Vagina (tissue), 2 donors: Measurements from ENCODE around the gene KCNJ10. TPM values are rescaled to one million over a fixed set of nuclear protein-coding genes. Genes with fewer than 3 reads are reported as not detected.

Experiments
- DNase-seq, 2 donors: peaks; one replicate each; pipeline ENCODE4 v3.0.0-alpha.2; 2017; ENCODE audit errors: extremely low spot score in 2 of 2
- H3K27ac ChIP-seq: fragments of 200-600 bp; sonication (generic); one replicate; pipeline ENCODE4 v1.5.1; 2019
- H3K27me3 ChIP-seq: fragments of 200-600 bp; sonication (generic); one replicate; pipeline ENCODE4 v1.5.1; 2019
- H3K36me3 ChIP-seq, 2 donors: fragments of 200-600 bp; sonication (generic); one replicate each; pipeline ENCODE4 v1.5.1; 2017 to 2019
- H3K4me1 ChIP-seq: fragments of 200-600 bp; sonication (generic); one replicate; pipeline ENCODE4 v1.5.1; 2019
- H3K4me3 ChIP-seq, 2 donors: fragments of 200-600 bp; sonication (generic); 1 replicate in 1 of 2; 2 replicates in 1 of 2; pipeline ENCODE4 v1.5.1; 2016 to 2019
- H3K9me3 ChIP-seq: fragments of 200-600 bp; sonication (generic); one replicate; pipeline ENCODE4 v1.5.1; 2019
- CTCF ChIP-seq, 3 experiments: fragments of 450-650 bp in 2 of 3; fragments of 200-600 bp in 1 of 3; sonication (generic) in 1 of 3; IDR thresholded peaks; one replicate each; pipeline ENCODE4 v1.5.1; 2017 to 2019; ENCODE audit warnings: antibody characterized with exemption in 3 of 3, mild to moderate bottlenecking in 2 of 3, moderate library complexity in 2 of 3
- POLR2A ChIP-seq, 2 donors: fragments of 450-650 bp; IDR thresholded peaks; one replicate each; pipeline ENCODE4 v1.6.1; 2017; ENCODE audit warnings: antibody characterized with exemption in 2 of 2, mild to moderate bottlenecking in 2 of 2, moderate library complexity in 2 of 2
- POLR2AphosphoS5 ChIP-seq, 2 donors: sonication (generic); formaldehyde crosslinking; IDR thresholded peaks; one replicate each; pipeline ENCODE4 v1.9.0; 2017; ENCODE audit warnings: antibody characterized with exemption in 2 of 2, mild to moderate bottlenecking in 2 of 2, low read depth in 1 of 2; ENCODE audit not compliant: insufficient read depth in 1 of 2
- intact Hi-C: fragments of 100-400 bp; cut with DNase I; formaldehyde crosslinking; loops from one replicate; pipeline ENCODE4 v1.15.1; 2023
- total RNA-seq: library from RNA; depleted of rRNA; stranded (reverse); fragments of >200 nt; gene quantifications from one replicate; pipeline ENCODE4 v1.2.3, GENCODE V29; 2016

Gene KCNJ10
- not detected for total RNA-seq

DNA sequence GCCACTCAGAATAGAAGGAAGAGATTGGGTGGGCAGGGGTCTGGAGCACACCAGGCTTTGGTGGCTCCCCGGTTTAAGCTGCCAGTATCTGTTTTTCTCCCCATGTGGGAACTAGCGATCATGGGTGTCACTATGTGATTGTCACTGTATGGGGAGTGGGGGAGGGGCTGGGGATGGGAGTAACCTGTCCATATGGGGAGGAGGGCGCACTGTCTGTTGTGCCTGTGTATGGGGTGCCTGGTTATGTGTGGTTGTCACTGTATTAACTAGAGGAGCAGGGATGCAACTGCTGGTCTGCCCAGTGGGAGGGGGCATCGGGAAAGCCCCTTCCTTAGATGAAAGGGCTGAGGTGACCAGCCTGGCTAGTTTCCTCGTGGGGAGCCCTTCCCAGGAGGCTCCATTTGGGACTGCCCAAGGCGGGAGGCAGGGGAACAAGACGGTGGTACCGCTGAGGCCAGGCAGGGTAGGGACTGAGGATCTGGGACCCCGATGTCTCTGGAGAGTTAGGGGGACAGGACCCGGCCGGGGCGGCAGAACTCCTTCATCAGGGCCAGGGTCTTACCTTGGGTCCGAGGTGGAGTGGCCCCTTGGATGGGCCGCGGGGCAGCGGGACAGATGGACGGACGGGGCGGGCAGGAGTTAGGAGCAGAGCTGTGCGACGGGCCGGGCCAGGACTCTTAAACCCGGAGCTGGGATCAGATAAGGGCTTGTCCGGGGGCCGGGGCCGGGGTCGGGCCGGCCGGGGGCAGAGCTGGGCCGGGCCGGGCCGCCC lies at the start of gene KCNJ10:
KCNJ10 (minus strand) TSS at position 701 of the 772 bp plus-strand sequence. CDS start 27,628 bp downstream, outside the sequence.
- Histone ChIP-seq H3K27ac (no peak within 1 kb of the TSS), H3K4me1 (peaks cover 18% of the 10 kb centered on the region), H3K36me3 (no peaks in the 10 kb centered on the region), H3K4me3 (peak within 1 kb of the TSS; percentile 47 to 55), H3K27me3 (no peaks in the 10 kb centered on the region), H3K9me3 (no peaks in the 10 kb centered on the region)
- intact Hi-C loops: loop anchor here (5.0 kb wide), 1 partner anchor 1472 kb away; no protein-coding TSS in a partner anchor
- no peak for DNase-seq
- TF ChIP-seq POLR2AphosphoS5 (IDR thresholded peaks at IDR 0.05; ENCODE audit: insufficient read depth in 1 of 2, low read depth in 1 of 2): no peak
- TF ChIP-seq CTCF (IDR thresholded peaks at IDR 0.05): no peak
- TF ChIP-seq POLR2A (IDR thresholded peaks at IDR 0.05): no peak

GRCh38 chr1:160118928-160119327 lies 49.0 kb upstream of the KCNJ10 start:
- Histone ChIP-seq H3K36me3 (no peaks in the 10 kb centered on the region), H3K4me1 (peaks cover 15% of the 10 kb centered on the region), H3K27me3 (no peaks in the 10 kb centered on the region), H3K9me3 (no peaks in the 10 kb centered on the region), H3K27ac (no peak overlapping the region), H3K4me3 (no peak overlapping the region)
- intact Hi-C loops: no loop called here
- no peak for DNase-seq
- TF ChIP-seq CTCF (IDR thresholded peaks at IDR 0.05): no peak
- no peak for TF ChIP-seq POLR2A (IDR thresholded peaks at IDR 0.05)
- TF ChIP-seq POLR2AphosphoS5 (IDR thresholded peaks at IDR 0.05; ENCODE audit: insufficient read depth in 1 of 2, low read depth in 1 of 2): no peak

GRCh38 chr1:160117709-160118183 lies 47.8 kb upstream of the KCNJ10 start:
- Histone ChIP-seq H3K4me1 (peaks cover 15% of the 10 kb centered on the region), H3K4me3 (peak overlapping the region in 1 of 2 donors; percentile 28), H3K36me3 (no peaks in the 10 kb centered on the region), H3K27me3 (no peaks in the 10 kb centered on the region), H3K9me3 (no peaks in the 10 kb centered on the region), H3K27ac (no peak overlapping the region)
- intact Hi-C loops: no loop called here
- no peak for DNase-seq
- TF ChIP-seq POLR2AphosphoS5 (IDR thresholded peaks at IDR 0.05; ENCODE audit: insufficient read depth in 1 of 2, low read depth in 1 of 2) (no peak), POLR2A (IDR thresholded peaks at IDR 0.05) (no peak), CTCF (IDR thresholded peaks at IDR 0.05) (no peak)

DNA sequence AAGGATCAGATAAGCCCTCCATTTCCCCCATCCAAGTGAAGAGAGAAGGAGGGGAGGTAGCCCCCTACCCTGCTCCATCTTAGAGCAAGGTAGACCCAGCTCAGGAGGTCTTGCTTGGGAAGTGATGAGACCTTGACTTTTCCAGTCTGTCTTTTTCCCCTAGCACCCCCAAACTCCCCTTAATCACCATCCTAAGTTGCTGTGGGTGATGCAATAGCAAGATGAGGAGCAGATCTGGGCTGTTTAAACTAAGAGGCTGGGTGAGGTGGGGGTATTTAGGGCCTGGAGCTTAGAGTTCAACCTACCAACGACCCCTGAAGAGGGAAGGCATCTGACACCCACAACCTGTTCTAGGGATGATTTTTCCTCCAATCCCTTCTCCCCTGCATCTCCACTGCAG lies 47.3 kb upstream of the KCNJ10 start:
- intact Hi-C loops: no loop called here
- H3K36me3 ChIP-seq: no peaks in the 10 kb centered on the region
- no peak overlapping the region for H3K27ac ChIP-seq
- no peaks in the 10 kb centered on the region for H3K27me3 ChIP-seq
- no peaks in the 10 kb centered on the region for H3K9me3 ChIP-seq
- no peak for DNase-seq
- H3K4me1 ChIP-seq: peaks cover 15% of the 10 kb centered on the region
- H3K4me3 ChIP-seq: peak overlapping the region; percentile 28 to 37
- TF ChIP-seq CTCF (IDR thresholded peaks at IDR 0.05) (no peak), POLR2AphosphoS5 (IDR thresholded peaks at IDR 0.05; ENCODE audit: insufficient read depth in 1 of 2, low read depth in 1 of 2) (no peak), POLR2A (IDR thresholded peaks at IDR 0.05) (no peak)
